ENCODE results near the gene TCP11.

Gene TCP11

GRCh38 chr6:35085359-35086281, 55.5 kb downstream of the TCP11 start:
- no peak overlapping the region for H3K4me3 ChIP-seq (ENCODE audit: low read depth, low read length)
- DNase-seq (ENCODE audit: low read depth): no peak

GRCh38 chr6:35084511-35085203, 56.5 kb downstream of the TCP11 start:
- DNase-seq (ENCODE audit: low read depth): no peak

GRCh38 chr6:35084041-35084491, 57.1 kb downstream of the TCP11 start:
- H3K4me3 ChIP-seq (ENCODE audit: low read depth, low read length): no peak overlapping the region
- no peak for DNase-seq (ENCODE audit: low read depth)

More at GRCh38 chr6:35084511-35085203, 56.5 kb downstream of the TCP11 start:
- H3K4me3 ChIP-seq (ENCODE audit: low read depth, low read length): no peak overlapping the region

- DNase-seq (ENCODE audit: low read depth): no peak
Measured at GRCh38 chr6:35083507-35083906, 57.6 kb downstream of the TCP11 start.

GRCh38 chr6:35082733-35083403, 58.3 kb downstream of the TCP11 start:
- DNase-seq (ENCODE audit: low read depth): no peak
- no peak overlapping the region for H3K4me3 ChIP-seq (ENCODE audit: low read depth, low read length)

More at GRCh38 chr6:35083507-35083906, 57.6 kb downstream of the TCP11 start:
- H3K4me3 ChIP-seq (ENCODE audit: low read depth, low read length): no peak overlapping the region

GRCh38 chr6:35082046-35082732, 59.0 kb downstream of the TCP11 start:
- DNase-seq (ENCODE audit: low read depth): no peak
- H3K4me3 ChIP-seq (ENCODE audit: low read depth, low read length): no peak overlapping the region

- no peak overlapping the region for H3K4me3 ChIP-seq (ENCODE audit: low read depth, low read length)
- no peak for DNase-seq (ENCODE audit: low read depth)
Measured at GRCh38 chr6:35081426-35081851, 59.7 kb downstream of the TCP11 start.

- H3K4me3 ChIP-seq (ENCODE audit: low read depth, low read length): no peak overlapping the region
- DNase-seq (ENCODE audit: low read depth): no peak
Measured at GRCh38 chr6:35080821-35081425, 60.2 kb downstream of the TCP11 start.

GRCh38 chr6:35080016-35080680, 61.0 kb downstream of the TCP11 start:
- no peak overlapping the region for H3K4me3 ChIP-seq (ENCODE audit: low read depth, low read length)
- no peak for DNase-seq (ENCODE audit: low read depth)

GRCh38 chr6:35079311-35080000, 61.7 kb downstream of the TCP11 start:
- no peak for DNase-seq (ENCODE audit: low read depth)
- H3K4me3 ChIP-seq (ENCODE audit: low read depth, low read length): no peak overlapping the region

- no peak for DNase-seq (ENCODE audit: low read depth)
- H3K4me3 ChIP-seq (ENCODE audit: low read depth, low read length): no peak overlapping the region
Measured at GRCh38 chr6:35078896-35079295, 62.2 kb downstream of the TCP11 start.

GRCh38 chr6:35078226-35078850, 62.8 kb downstream of the TCP11 start:
- no peak overlapping the region for H3K4me3 ChIP-seq (ENCODE audit: low read depth, low read length)
- no peak for DNase-seq (ENCODE audit: low read depth)

- H3K4me3 ChIP-seq (ENCODE audit: low read depth, low read length): no peak overlapping the region
- no peak for DNase-seq (ENCODE audit: low read depth)
Measured at GRCh38 chr6:35077713-35078105, 63.4 kb downstream of the TCP11 start.

GRCh38 chr6:35076997-35077712, 64.0 kb downstream of the TCP11 start:
- H3K4me3 ChIP-seq (ENCODE audit: low read depth, low read length): no peak overlapping the region
- DNase-seq (ENCODE audit: low read depth): no peak

- DNase-seq (ENCODE audit: low read depth): no peak
- H3K4me3 ChIP-seq (ENCODE audit: low read depth, low read length): no peak overlapping the region
Measured at GRCh38 chr6:35073766-35074471, 67.2 kb downstream of the TCP11 start.

- no peak for DNase-seq (ENCODE audit: low read depth)
- H3K4me3 ChIP-seq (ENCODE audit: low read depth, low read length): no peak overlapping the region
Measured at GRCh38 chr6:35073211-35073610, 67.9 kb downstream of the TCP11 start.

Measured in skeletal muscle cell (primary cell).